ENCODE measurements around the gene FBLN7. TPM values are rescaled to one million over a fixed set of nuclear protein-coding genes. Genes with fewer than 3 reads are reported as not detected.
A peak's percentile ranks its signal among the peaks of the same experiment; 100 is the strongest.

FBLN7 gene
- total RNA-seq, 4 donors from 2014 or later, result 2.5 to 5.8 (median 4.0) TPM

GRCh38 chr2:112160283-112161250 is 22.4 kb downstream of the FBLN7 start:
- H3K36me3 ChIP-seq, result no peaks in the 10 kb centered on the region
- TF ChIP-seq CTCF (IDR thresholded peaks at IDR 0.05) (no peak), EP300 (IDR thresholded peaks at IDR 0.05) (no peak), POLR2A (IDR thresholded peaks at IDR 0.05) (no peak), POLR2AphosphoS5 (IDR thresholded peaks at IDR 0.05) (no peak)
- H3K27ac ChIP-seq, result no peak overlapping the region
- H3K4me3 ChIP-seq, result no peak overlapping the region
- peaks cover 2% of the 10 kb centered on the region for H3K4me1 ChIP-seq
- WGBS, result 84% methylated on average over 48 of the region's 52 CpGs
- no peaks in the 10 kb centered on the region for H3K27me3 ChIP-seq
- DNase-seq (ENCODE audit: low spot score in 2 of 2), result peak in 1 of 2 donors; percentile 37
- no peaks in the 10 kb centered on the region for H3K9me3 ChIP-seq

GRCh38 chr2:112161431-112162145 is 23.4 kb downstream of the FBLN7 start:
- Histone ChIP-seq H3K4me1 (no peaks in the 10 kb centered on the region), H3K36me3 (no peaks in the 10 kb centered on the region), H3K4me3 (no peak overlapping the region), H3K27me3 (no peaks in the 10 kb centered on the region), H3K9me3 (no peaks in the 10 kb centered on the region), H3K27ac (no peak overlapping the region)
- 84% methylated on average over 9 of the region's 9 CpGs for WGBS
- DNase-seq (ENCODE audit: low spot score in 2 of 2), result peak in 1 of 2 donors; percentile 28
- TF ChIP-seq CTCF (IDR thresholded peaks at IDR 0.05) (no peak), POLR2A (IDR thresholded peaks at IDR 0.05) (no peak), EP300 (IDR thresholded peaks at IDR 0.05) (no peak), POLR2AphosphoS5 (IDR thresholded peaks at IDR 0.05) (no peak)

- peak in 1 of 2 donors; percentile 16 for DNase-seq (ENCODE audit: low spot score in 2 of 2)
- TF ChIP-seq CTCF (IDR thresholded peaks at IDR 0.05) (no peak), EP300 (IDR thresholded peaks at IDR 0.05) (no peak), POLR2AphosphoS5 (IDR thresholded peaks at IDR 0.05) (no peak), POLR2A (IDR thresholded peaks at IDR 0.05) (no peak)
- Histone ChIP-seq H3K27ac (no peak overlapping the region), H3K36me3 (no peaks in the 10 kb centered on the region), H3K4me1 (no peaks in the 10 kb centered on the region), H3K27me3 (no peaks in the 10 kb centered on the region), H3K4me3 (no peak overlapping the region), H3K9me3 (no peaks in the 10 kb centered on the region)
- 93% methylated on average over 6 of the region's 6 CpGs for WGBS
These were observed 24.2 kb downstream of the FBLN7 start for GRCh38 chr2:112162341-112162740.

GRCh38 chr2:112162956-112163355 is 24.8 kb downstream of the FBLN7 start:
- WGBS, result 95% methylated on average over 11 of the region's 11 CpGs
- H3K27ac ChIP-seq, result no peak overlapping the region
- H3K4me3 ChIP-seq, result no peak overlapping the region
- H3K36me3 ChIP-seq, result no peaks in the 10 kb centered on the region
- no peaks in the 10 kb centered on the region for H3K27me3 ChIP-seq
- H3K9me3 ChIP-seq, result no peaks in the 10 kb centered on the region
- DNase-seq (ENCODE audit: low spot score in 2 of 2), result peak in 1 of 2 donors; percentile 72
- no peak for TF ChIP-seq POLR2A (IDR thresholded peaks at IDR 0.05)
- TF ChIP-seq EP300 (IDR thresholded peaks at IDR 0.05), result no peak
- no peak for TF ChIP-seq POLR2AphosphoS5 (IDR thresholded peaks at IDR 0.05)
- no peak for TF ChIP-seq CTCF (IDR thresholded peaks at IDR 0.05)
- no peaks in the 10 kb centered on the region for H3K4me1 ChIP-seq

- DNase-seq (ENCODE audit: low spot score in 2 of 2), result peak in 1 of 2 donors; percentile 24
- no peaks in the 10 kb centered on the region for H3K36me3 ChIP-seq
- WGBS, result 88% methylated on average over 9 of the region's 9 CpGs
- TF ChIP-seq POLR2A (IDR thresholded peaks at IDR 0.05), result no peak
- H3K27ac ChIP-seq, result no peak overlapping the region
- H3K9me3 ChIP-seq, result no peaks in the 10 kb centered on the region
- H3K27me3 ChIP-seq, result no peaks in the 10 kb centered on the region
- no peak overlapping the region for H3K4me3 ChIP-seq
- H3K4me1 ChIP-seq, result no peaks in the 10 kb centered on the region
These were observed 25.4 kb downstream of the FBLN7 start for GRCh38 chr2:112163541-112163981.

All from suprapubic skin (tissue), 4 donors.